GM12878 (cell line): Measurements from ENCODE around the gene OLFM2. TPM values are rescaled to one million over a fixed set of nuclear protein-coding genes. Genes with fewer than 3 reads are reported as not detected.

Experiments used
- ATAC-seq: fragments of 200-7000 bp; cut with Tn5 transposase; 3 replicates; pipeline ENCODE4 v1.9.1; 2020; ENCODE audit warnings: mild to moderate bottlenecking, moderate library complexity
- BruUV-seq: library from RNA; stranded (reverse); fragments of 400-500 nt; replicated peaks from 2 replicates; lab custom pipeline; 2021; lab: Mats Ljungman, UMichigan
- CTCF ChIA-PET: fragments of 300-600 bp; sonication (Branson Sonifier 250); formaldehyde crosslinking; extraction: SDS; loops from one replicate; lab custom pipeline; 2021; ENCODE audit warnings: inconsistent platforms; lab: Yijun Ruan, JAX
- POLR2A ChIA-PET: fragments of 350-600 bp; formaldehyde crosslinking; extraction: SDS; loops from one replicate; lab custom pipeline; 2021; ENCODE audit warnings: inconsistent platforms; lab: Charles Lee
- RAD21 ChIA-PET: fragments of 300-600 bp; sonication (Branson Sonifier 250); formaldehyde crosslinking; loops from one replicate; lab custom pipeline; 2023; ENCODE audit warnings: antibody characterized with exemption; ENCODE audit not compliant: unreplicated experiment; lab: Charles Lee
- SMC1A ChIA-PET: fragments of 300-600 bp; sonication (Branson Sonifier 250); formaldehyde crosslinking; loops from one replicate; lab custom pipeline; 2023; ENCODE audit not compliant: unreplicated experiment, uncharacterized antibody; lab: Charles Lee
- DNase-seq: peaks from one replicate; pipeline ENCODE4 v3.0.0-alpha.2; 2011; ENCODE audit warnings: low read depth, low spot score
- FAIRE-seq: peaks from 3 replicates; lab custom pipeline; 2011; peaks lifted over from hg19 to GRCh38; lab: Jason Lieb, UNC
- H2AFZ ChIP-seq: 2 replicates; pipeline ENCODE4 v1.6.0; 2011; ENCODE audit warnings: low read depth, low read length, control low read depth; ENCODE audit not compliant: control insufficient read depth
- H3K27ac ChIP-seq: 2 replicates; pipeline ENCODE4 v1.5.1; 2011; ENCODE audit warnings: control low read depth; ENCODE audit not compliant: control insufficient read depth, insufficient read depth
- H3K27me3 ChIP-seq, 2 experiments: replicated peaks in 1 of 2; 2 replicates each; pipeline versions ENCODE4 v1.6.0 to v1.6.1; 2011; ENCODE audit warnings: low read length in 1 of 2; ENCODE audit not compliant: control insufficient read depth in 2 of 2, insufficient read depth in 2 of 2
- H3K36me3 ChIP-seq, 2 experiments: 2 replicates each; pipeline ENCODE4 v1.5.1; 2011; ENCODE audit warnings: low read length in 1 of 2; ENCODE audit not compliant: control insufficient read depth in 2 of 2, insufficient read depth in 2 of 2
- H3K4me1 ChIP-seq: 2 replicates; pipeline ENCODE4 v1.6.1; 2011; ENCODE audit warnings: mild to moderate bottlenecking, low read length, moderate library complexity, mixed read lengths; ENCODE audit not compliant: control insufficient read depth, insufficient read depth
- H3K4me2 ChIP-seq: 2 replicates; pipeline ENCODE4 v1.6.0; 2011; ENCODE audit warnings: control low read depth; ENCODE audit not compliant: control insufficient read depth, insufficient read depth
- H3K4me3 ChIP-seq: fragments of 200-600 bp; sonication (generic); 2 replicates; pipeline ENCODE4 v1.5.1; 2016
- H3K79me2 ChIP-seq: 2 replicates; pipeline ENCODE4 v1.6.0; 2011; ENCODE audit warnings: low read length; ENCODE audit not compliant: control insufficient read depth, insufficient read depth
- H3K9ac ChIP-seq: 2 replicates; pipeline ENCODE4 v1.8.0; 2011; ENCODE audit warnings: low read length, control low read depth, mixed read lengths; ENCODE audit not compliant: control insufficient read depth, insufficient read depth
- H3K9me3 ChIP-seq: replicated peaks from 3 replicates; pipeline ENCODE4 v1.5.1; 2011; ENCODE audit warnings: mild to moderate bottlenecking, low read length; ENCODE audit not compliant: control insufficient read depth, insufficient read depth
- H4K20me1 ChIP-seq: 2 replicates; pipeline ENCODE4 v1.6.0; 2011; ENCODE audit not compliant: control insufficient read depth, insufficient read depth
- ASH2L ChIP-seq: fragments of 300-600, 200-600 bp; sonication (generic); IDR thresholded peaks from 2 replicates; pipeline ENCODE4 v1.6.1; 2017; ENCODE audit warnings: low read depth, mild to moderate bottlenecking, borderline replicate concordance
- BCL3 ChIP-seq: IDR thresholded peaks from 2 replicates; pipeline ENCODE4 v1.6.1; 2011; ENCODE audit warnings: borderline replicate concordance, low read depth, mild to moderate bottlenecking, moderate library complexity, low read length; ENCODE audit not compliant: insufficient read depth, poor library complexity, severe bottlenecking
- BMI1 ChIP-seq: fragments of 450-650 bp; IDR thresholded peaks from 2 replicates; pipeline ENCODE4 v1.6.1; 2016; ENCODE audit warnings: mild to moderate bottlenecking, moderate library complexity, borderline replicate concordance
- CBX3 ChIP-seq: fragments of 200-600 bp; sonication (generic); IDR thresholded peaks from 2 replicates; pipeline ENCODE4 v1.6.1; 2016; ENCODE audit warnings: low read depth, borderline replicate concordance
- CHD4 ChIP-seq: fragments of 200-600 bp; sonication (generic); IDR thresholded peaks from 2 replicates; pipeline ENCODE4 v1.6.1; 2016; ENCODE audit warnings: mild to moderate bottlenecking
- HCFC1 ChIP-seq: fragments of 150-350 bp; IDR thresholded peaks from 2 replicates; pipeline ENCODE4 v1.6.1; 2014; ENCODE audit warnings: low read length
- MLLT1 ChIP-seq: fragments of 450-650 bp; IDR thresholded peaks from 2 replicates; pipeline ENCODE4 v1.6.1; 2016; ENCODE audit warnings: mild to moderate bottlenecking
- MYC ChIP-seq: IDR thresholded peaks from 2 replicates; pipeline ENCODE4 v1.6.1; 2011; ENCODE audit warnings: mild to moderate bottlenecking, low read length, moderate library complexity, inconsistent platforms; ENCODE audit not compliant: insufficient read depth, insufficient replicate concordance, insufficient read length, severe bottlenecking
- POLR2AphosphoS2 ChIP-seq: IDR thresholded peaks from 2 replicates; pipeline ENCODE4 v1.6.1; 2011; ENCODE audit warnings: low read depth, mild to moderate bottlenecking, low read length, improper control_type of control experiment, moderate library complexity
- SMC3 ChIP-seq: IDR thresholded peaks from 2 replicates; pipeline ENCODE4 v1.6.1; 2011; ENCODE audit warnings: low read length, improper control_type of control experiment, borderline replicate concordance
- SUZ12 ChIP-seq: fragments of 200-600 bp; sonication (generic); IDR thresholded peaks from one replicate; pipeline ENCODE4 v1.6.1; 2018; ENCODE audit warnings: antibody characterized with exemption, mild to moderate bottlenecking; ENCODE audit not compliant: unreplicated experiment
- TBL1XR1 ChIP-seq: IDR thresholded peaks from 2 replicates; pipeline ENCODE4 v1.6.1; 2012; ENCODE audit warnings: low read depth, low read length, improper control_type of control experiment
- ZBED1 ChIP-seq: IDR thresholded peaks from 2 replicates; pipeline ENCODE4 v1.6.1; 2016; ENCODE audit warnings: borderline replicate concordance
- ZNF274 ChIP-seq: IDR thresholded peaks from one replicate; pipeline ENCODE4 v1.8.0; 2011; ENCODE audit not compliant: insufficient read length, insufficient read depth
- ZNF592 ChIP-seq: fragments of 450-650 bp; IDR thresholded peaks from 2 replicates; pipeline ENCODE4 v1.6.1; 2017; ENCODE audit warnings: mild to moderate bottlenecking, moderate library complexity
- WGBS: methylation state at CpG from one replicate; pipeline ENCODE4 v1.1.6; 2016; ENCODE audit warnings: low lambda C conversion rate; ENCODE audit not compliant: insufficient replicate concordance, insufficient coverage; ENCODE audit errors: missing lambda C conversion rate; 5-methylcytosine and 5-hydroxymethylcytosine counted together
- in situ Hi-C: fragments of 300-500 bp; cut with MboI; formaldehyde crosslinking; loops from 9 replicates; pipeline ENCODE4 v1.14.3; 2018; ENCODE audit warnings: mixed read lengths
- intact Hi-C: fragments of 100-400 bp; cut with micrococcal nuclease; formaldehyde crosslinking; loops from one replicate; pipeline ENCODE4 v1.14.2; 2022; ENCODE audit not compliant: unreplicated experiment
- polyA plus RNA-seq, 11 experiments: library from polyadenylated mRNA; depleted of rRNA in 4 of 11; unstranded in 6 of 11; stranded (reverse) in 5 of 11; fragments of >200 nt; fragmentation: Nextera tagmentation in 4 of 11; fragmentation: Illumina TruSeq in 1 of 11; extraction: Ambion mirVana in 4 of 11; extraction: Trizol in 1 of 11; gene quantifications; 1 replicate in 1 of 11; 2 replicates in 10 of 11; pipeline versions ENCODE4 v1.2.1 to v1.2.3, GENCODE V29; 2011 to 2016; ENCODE audit warnings: inconsistent platforms in 2 of 11, missing spikeins in 2 of 11, low read depth in 1 of 11
- total RNA-seq, 4 experiments: library from RNA; depleted of rRNA in 3 of 4; stranded (reverse); fragments of >200 nt in 3 of 4; fragmentation: Illumina TruSeq in 1 of 4; extraction: Trizol in 1 of 4; gene quantifications; 2 replicates each; pipeline versions ENCODE4 v1.2.1 to v1.2.3, GENCODE V29; 2013 to 2021

OLFM2 gene
- total and polyA plus RNA-seq, 10 of the 15 experiments (the other 5 are each of a cell fraction or from before 2014, with no cell fraction given): 0.07 to 3.5 (median 0.27) TPM; not detected in 5

GRCh38 chr19:9941231-9941630 is 4.9 kb upstream of the OLFM2 start:
- DNase-seq (no peak), FAIRE-seq (no peak), ATAC-seq (no peak)
- Histone ChIP-seq H3K27me3 (no peaks in the 10 kb centered on the region), H3K4me1 (no peaks in the 10 kb centered on the region), H2AFZ (no peak overlapping the region), H3K36me3 (no peaks in the 10 kb centered on the region), H4K20me1 (no peaks in the 10 kb centered on the region), H3K9ac (no peak overlapping the region), H3K9me3 (no peaks in the 10 kb centered on the region; the same call in 2 of the 3 replicates), H3K4me3 (no peak overlapping the region), H3K27ac (no peak overlapping the region), H3K4me2 (no peak overlapping the region), H3K79me2 (no peaks in the 10 kb centered on the region)
- no peak for TF ChIP-seq ASH2L
- TF ChIP-seq MYC: no peak
- no peak for TF ChIP-seq MLLT1
- TF ChIP-seq POLR2AphosphoS2: no peak
- TF ChIP-seq CBX3: no peak
- no peak for TF ChIP-seq SUZ12
- no peak for TF ChIP-seq ZNF274
- no peak for TF ChIP-seq SMC3
- no peak for TF ChIP-seq ZBED1
- no peak for TF ChIP-seq TBL1XR1
- no peak for TF ChIP-seq BCL3
- no peak for TF ChIP-seq BMI1
- no peak for TF ChIP-seq ZNF592
- TF ChIP-seq HCFC1: no peak
- TF ChIP-seq CHD4: no peak
- CTCF ChIA-PET: interaction anchor here (1.1 kb wide), 1 partner anchor 59 kb away, joined by 5 read pairs; no protein-coding TSS in a partner anchor
- 0% methylated on average over 1 of the region's 1 CpG for WGBS
- SMC1A ChIA-PET: interaction anchor here (0.7 kb wide), 1 partner anchor 86 kb away, joined by 3 read pairs; no protein-coding TSS in a partner anchor
- BruUV-seq: no TSS peak
- RAD21 ChIA-PET: no interaction called here
- intact Hi-C loops (no loop called here), in situ Hi-C loops (no loop called here)
- POLR2A ChIA-PET: interaction anchor here (0.9 kb wide), 1 partner anchor 42 kb away, joined by 3 read pairs; no protein-coding TSS in a partner anchor
